ENCODE measurements around the gene PIGC. TPM values are rescaled to one million over a fixed set of nuclear protein-coding genes. Genes with fewer than 3 reads are reported as not detected.

Gene PIGC
- total and polyA plus RNA-seq, 8 donors: 9.5 to 18.5 (median 13.3) TPM

DNA sequence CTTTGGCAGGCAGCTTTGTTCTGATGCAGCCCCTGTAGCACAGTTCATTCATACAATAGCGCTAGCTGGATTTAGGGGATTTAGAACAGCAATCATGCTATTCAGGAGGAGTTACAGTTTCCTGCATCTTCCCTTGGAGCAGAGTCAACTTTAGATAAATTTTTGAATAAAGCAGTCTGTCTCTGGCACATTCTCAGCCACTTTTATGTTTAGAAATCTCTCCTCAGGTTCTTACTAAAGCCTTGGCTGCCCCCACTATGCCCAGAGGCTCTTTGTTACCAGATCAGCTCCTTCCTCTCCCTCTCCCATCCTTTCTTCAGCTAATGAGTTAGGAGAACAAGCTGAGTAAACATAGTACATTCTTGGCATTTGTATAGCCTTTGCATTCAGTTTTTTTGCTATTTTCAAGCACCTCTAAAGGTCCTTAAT is 17.0 kb upstream of the PIGC start:
- H3K9me3 ChIP-seq: no peaks in the 10 kb centered on the region
- H3K4me3 ChIP-seq: no peak overlapping the region
- H3K27me3 ChIP-seq: no peaks in the 10 kb centered on the region
- no peak for DNase-seq
- no peaks in the 10 kb centered on the region for H3K36me3 ChIP-seq
- peaks cover 0 to 37% (median 5%) of the 10 kb centered on the region in 3 donors for H3K4me1 ChIP-seq
- TF ChIP-seq, protein P1, sequence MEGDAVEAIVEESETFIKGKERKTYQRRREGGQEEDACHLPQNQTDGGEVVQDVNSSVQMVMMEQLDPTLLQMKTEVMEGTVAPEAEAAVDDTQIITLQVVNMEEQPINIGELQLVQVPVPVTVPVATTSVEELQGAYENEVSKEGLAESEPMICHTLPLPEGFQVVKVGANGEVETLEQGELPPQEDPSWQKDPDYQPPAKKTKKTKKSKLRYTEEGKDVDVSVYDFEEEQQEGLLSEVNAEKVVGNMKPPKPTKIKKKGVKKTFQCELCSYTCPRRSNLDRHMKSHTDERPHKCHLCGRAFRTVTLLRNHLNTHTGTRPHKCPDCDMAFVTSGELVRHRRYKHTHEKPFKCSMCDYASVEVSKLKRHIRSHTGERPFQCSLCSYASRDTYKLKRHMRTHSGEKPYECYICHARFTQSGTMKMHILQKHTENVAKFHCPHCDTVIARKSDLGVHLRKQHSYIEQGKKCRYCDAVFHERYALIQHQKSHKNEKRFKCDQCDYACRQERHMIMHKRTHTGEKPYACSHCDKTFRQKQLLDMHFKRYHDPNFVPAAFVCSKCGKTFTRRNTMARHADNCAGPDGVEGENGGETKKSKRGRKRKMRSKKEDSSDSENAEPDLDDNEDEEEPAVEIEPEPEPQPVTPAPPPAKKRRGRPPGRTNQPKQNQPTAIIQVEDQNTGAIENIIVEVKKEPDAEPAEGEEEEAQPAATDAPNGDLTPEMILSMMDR (IDR thresholded peaks at IDR 0.05): no peak
- ATAC-seq: no peak
- no peak overlapping the region for H3K27ac ChIP-seq
- no peak for FAIRE-seq
- WGBS, 2 donors: 81 to 89% methylated on average over 1 of the region's 1 CpG
- intact Hi-C loops (cut with DNase I): no loop called here

DNA sequence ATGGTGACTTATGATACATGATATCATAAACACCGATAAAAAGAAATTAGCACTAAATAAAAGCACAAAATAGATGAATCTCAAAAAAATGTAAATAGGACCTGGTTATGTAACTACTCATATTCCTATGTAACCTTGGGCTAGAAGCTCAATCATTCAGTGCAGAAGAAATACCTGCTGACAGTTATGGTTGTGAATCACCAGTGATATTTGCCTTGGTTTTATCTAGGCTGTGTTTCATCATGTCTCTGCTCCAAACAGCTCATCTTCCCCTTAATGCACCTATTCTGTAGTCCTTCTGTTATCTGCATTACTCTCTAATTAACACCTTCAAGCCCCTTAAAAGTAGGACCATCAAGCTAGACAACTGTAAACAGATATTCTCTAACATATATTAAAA is 16.3 kb upstream of the PIGC start:
- H3K27ac ChIP-seq: no peak overlapping the region
- FAIRE-seq (no peak), ATAC-seq (peak in 1 of 4 donors; percentile 14), DNase-seq (no peak)
- TF ChIP-seq, protein P1 (IDR thresholded peaks at IDR 0.05): no peak
- no peaks in the 10 kb centered on the region for H3K36me3 ChIP-seq
- intact Hi-C loops (cut with DNase I): no loop called here
- WGBS, 2 donors: 79 to 88% methylated on average over 1 of the region's 1 CpG
- H3K4me1 ChIP-seq: peaks cover 0 to 30% (median 5%) of the 10 kb centered on the region in 3 donors
- no peaks in the 10 kb centered on the region for H3K9me3 ChIP-seq
- H3K27me3 ChIP-seq: no peaks in the 10 kb centered on the region
- no peak overlapping the region for H3K4me3 ChIP-seq

DNA sequence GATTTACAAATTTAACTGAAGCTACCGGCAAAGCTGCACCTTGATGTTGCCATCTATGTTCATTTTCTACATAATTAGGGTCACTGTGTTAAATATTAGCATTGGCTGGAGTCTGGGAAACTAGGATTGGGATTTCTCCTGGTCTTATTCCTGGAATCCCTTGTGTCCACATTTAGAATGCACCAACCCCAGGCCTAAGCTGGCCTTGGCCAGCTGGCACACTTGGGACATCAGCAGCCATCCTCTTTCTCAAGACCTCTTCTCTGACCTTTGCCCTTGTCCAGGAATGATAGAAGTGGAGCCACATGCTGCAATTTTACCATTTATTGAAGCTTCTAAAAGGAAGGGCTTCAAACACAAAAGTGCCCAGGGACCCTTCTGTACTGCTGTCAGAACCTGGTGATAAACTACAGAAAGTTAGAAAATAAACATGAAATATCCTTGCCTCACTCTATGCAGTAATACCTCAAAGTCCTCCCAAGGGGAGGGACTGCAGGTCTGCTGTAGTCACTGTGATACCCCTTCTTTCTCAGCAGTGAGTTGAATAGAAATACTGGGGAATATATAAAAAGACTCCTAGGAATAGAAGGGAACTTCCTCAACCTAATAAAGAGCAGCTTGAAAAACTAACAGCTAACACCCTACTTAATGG is 13.7 kb upstream of the PIGC start:
- intact Hi-C loops (cut with DNase I): no loop called here
- H3K36me3 ChIP-seq: no peaks in the 10 kb centered on the region
- DNase-seq: peak in 4 of 6 donors; percentile 42 to 69 (median 62)
- H3K4me3 ChIP-seq: no peak overlapping the region
- H3K4me1 ChIP-seq: peaks cover 6 to 52% (median 11%) of the 10 kb centered on the region in 3 donors
- 33 to 40% methylated on average over 1 of the region's 1 CpG for WGBS, 2 donors
- no peaks in the 10 kb centered on the region for H3K9me3 ChIP-seq
- FAIRE-seq: no peak
- peak; percentile 80 to 89 (median 83) for ATAC-seq
- TF ChIP-seq, protein P1 (IDR thresholded peaks at IDR 0.05): no peak
- no peaks in the 10 kb centered on the region for H3K27me3 ChIP-seq
- H3K27ac ChIP-seq: peak overlapping the region in 2 of 4 donors; percentile 43 to 53

DNA sequence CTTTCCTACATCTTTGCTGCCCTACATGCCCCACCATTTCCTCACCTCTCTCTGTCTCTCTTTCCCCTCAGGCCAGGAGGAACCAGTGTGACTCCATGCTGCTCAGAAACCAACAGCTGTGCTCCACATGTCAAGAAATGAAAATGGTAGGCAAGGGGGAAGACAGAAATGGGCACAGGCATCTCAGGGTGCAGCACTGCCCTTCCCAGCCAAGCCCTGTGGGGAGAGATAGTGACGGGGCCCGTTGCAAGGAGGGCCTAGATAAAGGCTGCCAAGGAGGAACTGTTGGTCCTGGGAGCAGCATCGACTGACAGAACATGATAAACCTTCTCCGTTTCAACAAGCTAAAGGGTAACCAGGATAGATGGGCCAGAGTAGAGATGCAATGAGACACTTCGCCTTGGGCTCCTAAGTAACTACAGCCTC is 12.5 kb upstream of the PIGC start:
- no peak for ATAC-seq
- peak overlapping the region in 2 of 4 donors; percentile 43 to 53 for H3K27ac ChIP-seq

More for the DNA sequence above, 12.5 kb upstream of the PIGC start:
- H3K36me3 ChIP-seq: no peaks in the 10 kb centered on the region
- TF ChIP-seq, protein P1 (IDR thresholded peaks at IDR 0.05): no peak
- WGBS, 2 donors: 60 to 65% methylated on average over 5 of the region's 5 CpGs
- DNase-seq: no peak
- no peaks in the 10 kb centered on the region for H3K9me3 ChIP-seq
- intact Hi-C loops (cut with DNase I): no loop called here
- FAIRE-seq: no peak
- H3K4me1 ChIP-seq: peaks cover 11 to 63% (median 15%) of the 10 kb centered on the region in 3 donors
- no peaks in the 10 kb centered on the region for H3K27me3 ChIP-seq
- H3K4me3 ChIP-seq: no peak overlapping the region

Measured in pancreas (tissue), 10 donors.